H9 (cell line): ENCODE results near the gene ZNF627. TPM values are rescaled to one million over a fixed set of nuclear protein-coding genes. Genes with fewer than 3 reads are reported as not detected.

Experiments
- DNase-seq: peaks from one replicate; pipeline ENCODE4 v3.0.0-alpha.2; 2017
- H2AFZ ChIP-seq: one replicate; pipeline ENCODE4 v1.6.1; 2013; ENCODE audit warnings: mild to moderate bottlenecking, low read length, control low read depth, moderate library complexity
- H2AK5ac ChIP-seq: 2 replicates; pipeline ENCODE4 v1.6.1; 2013; ENCODE audit warnings: low read length, control low read depth, mixed read lengths; ENCODE audit not compliant: insufficient read length
- H2BK120ac ChIP-seq: one replicate; pipeline ENCODE4 v1.6.1; 2013; ENCODE audit warnings: low read depth, mild to moderate bottlenecking, low read length, control low read depth, inconsistent platforms; ENCODE audit not compliant: poor library complexity, severe bottlenecking
- H2BK12ac ChIP-seq: 2 replicates; pipeline ENCODE4 v1.6.1; 2013; ENCODE audit warnings: low read length, control low read depth, mixed read lengths, low read depth; ENCODE audit not compliant: insufficient read length
- H2BK15ac ChIP-seq: 2 replicates; pipeline ENCODE4 v1.6.1; 2013; ENCODE audit warnings: low read depth, low read length, control low read depth
- H2BK20ac ChIP-seq: one replicate; pipeline ENCODE4 v1.6.1; 2013; ENCODE audit warnings: low read depth, mild to moderate bottlenecking, low read length, control low read depth, inconsistent platforms; ENCODE audit not compliant: poor library complexity, severe bottlenecking
- H2BK5ac ChIP-seq: 2 replicates; pipeline ENCODE4 v1.6.1; 2013; ENCODE audit warnings: low read length, control low read depth, mixed read lengths; ENCODE audit not compliant: insufficient read length
- H3K14ac ChIP-seq: 2 replicates; pipeline ENCODE4 v1.6.1; 2013; ENCODE audit warnings: low read length, control low read depth; ENCODE audit not compliant: insufficient read depth
- H3K18ac ChIP-seq: 2 replicates; pipeline ENCODE4 v1.6.1; 2013; ENCODE audit warnings: low read depth, mild to moderate bottlenecking, mixed read lengths, low read length, control low read depth; ENCODE audit not compliant: insufficient read length
- H3K23ac ChIP-seq: 2 replicates; pipeline ENCODE4 v1.6.1; 2013; ENCODE audit warnings: low read length, control low read depth, mixed read lengths, low read depth; ENCODE audit not compliant: insufficient read length
- H3K23me2 ChIP-seq: 2 replicates; pipeline ENCODE4 v1.6.1; 2013; ENCODE audit warnings: low read depth, mild to moderate bottlenecking, mixed read lengths, low read length, control low read depth; ENCODE audit not compliant: insufficient read length, poor library complexity, severe bottlenecking
- H3K27ac ChIP-seq: 2 replicates; pipeline ENCODE4 v1.5.1; 2013; ENCODE audit warnings: low read length, control low read depth, mixed read lengths, low read depth; ENCODE audit not compliant: insufficient read length
- H3K27me3 ChIP-seq: 2 replicates; pipeline ENCODE4 v1.6.1; 2013; ENCODE audit warnings: low read length, control low read depth, inconsistent platforms; ENCODE audit not compliant: insufficient read depth
- H3K4ac ChIP-seq: 2 replicates; pipeline ENCODE4 v1.6.1; 2013; ENCODE audit warnings: low read depth, mild to moderate bottlenecking, control low read depth, inconsistent platforms, low read length, moderate library complexity
- H3K4me1 ChIP-seq: 2 replicates; pipeline ENCODE4 v1.6.1; 2013; ENCODE audit warnings: low read length, control low read depth, inconsistent platforms; ENCODE audit not compliant: insufficient read depth
- H3K4me2 ChIP-seq: 2 replicates; pipeline ENCODE4 v1.6.1; 2013; ENCODE audit warnings: low read length, control low read depth, mixed read lengths; ENCODE audit not compliant: insufficient read length, insufficient read depth
- H3K56ac ChIP-seq: 2 replicates; pipeline ENCODE4 v1.6.1; 2013; ENCODE audit warnings: low read depth, mild to moderate bottlenecking, mixed read lengths, low read length, control low read depth; ENCODE audit not compliant: insufficient read length
- H3K79me1 ChIP-seq: 2 replicates; pipeline ENCODE4 v1.6.1; 2013; ENCODE audit warnings: low read depth, mild to moderate bottlenecking, moderate library complexity, low read length, control low read depth, inconsistent platforms; ENCODE audit not compliant: insufficient read depth, poor library complexity, severe bottlenecking
- H3K79me2 ChIP-seq: 2 replicates; pipeline ENCODE4 v1.6.1; 2013; ENCODE audit warnings: low read length, control low read depth, inconsistent platforms; ENCODE audit not compliant: insufficient read depth
- H3K9ac ChIP-seq: 2 replicates; pipeline ENCODE4 v1.6.1; 2013; ENCODE audit warnings: low read length, control low read depth, mixed read lengths; ENCODE audit not compliant: insufficient read length; ENCODE audit errors: extremely low read depth
- H3K9me3 ChIP-seq: one replicate; pipeline ENCODE4 v1.6.1; 2013; ENCODE audit warnings: low read depth, low read length, inconsistent platforms; ENCODE audit not compliant: control insufficient read depth
- H3T11ph ChIP-seq: one replicate; pipeline ENCODE4 v1.6.1; 2013; ENCODE audit warnings: mild to moderate bottlenecking, low read length, control low read depth, inconsistent platforms
- H4K20me1 ChIP-seq: one replicate; pipeline ENCODE4 v1.6.1; 2013; ENCODE audit not compliant: control insufficient read depth, insufficient read length, insufficient read depth
- H4K5ac ChIP-seq: 2 replicates; pipeline ENCODE4 v1.6.1; 2013; ENCODE audit warnings: low read depth, mild to moderate bottlenecking, mixed read lengths, low read length, control low read depth; ENCODE audit not compliant: insufficient read length
- H4K8ac ChIP-seq: replicated peaks from 2 replicates; pipeline ENCODE4 v1.6.1; 2013; ENCODE audit warnings: low read length, control low read depth, mixed read lengths, low read depth; ENCODE audit not compliant: insufficient read length
- H4K91ac ChIP-seq: 2 replicates; pipeline ENCODE4 v1.6.1; 2013; ENCODE audit warnings: low read depth, mild to moderate bottlenecking, moderate library complexity, mixed read lengths, low read length, control low read depth; ENCODE audit not compliant: insufficient read length
- H3K27ac Mint-ChIP-seq, 3 experiments: 2 replicates in 2 of 3; 3 replicates in 1 of 3; pipeline ENCODE4 v1.8.0; 2020 to 2021; ENCODE audit warnings: mixed read lengths in 3 of 3, mild to moderate bottlenecking in 1 of 3, moderate library complexity in 1 of 3
- H3K27me3 Mint-ChIP-seq: 2 replicates; pipeline ENCODE4 v1.8.0; 2021; ENCODE audit warnings: low read depth, mild to moderate bottlenecking, moderate library complexity, mixed read lengths
- H3K36me3 Mint-ChIP-seq, 3 experiments: 2 replicates in 2 of 3; 3 replicates in 1 of 3; pipeline ENCODE4 v1.8.0; 2020 to 2021; ENCODE audit warnings: low read depth in 3 of 3, mixed read lengths in 3 of 3; ENCODE audit not compliant: insufficient read depth in 1 of 3
- H3K4me1 Mint-ChIP-seq, 2 experiments: 2 replicates each; pipeline ENCODE4 v1.8.0; 2020; ENCODE audit warnings: mixed read lengths in 2 of 2
- H3K4me3 Mint-ChIP-seq, 2 experiments: 2 replicates in 1 of 2; 3 replicates in 1 of 2; pipeline ENCODE4 v1.8.0; 2020 to 2021; ENCODE audit warnings: mild to moderate bottlenecking in 2 of 2, mixed read lengths in 2 of 2, moderate library complexity in 1 of 2
- H3K9me3 Mint-ChIP-seq, 2 experiments: 2 replicates in 1 of 2; 3 replicates in 1 of 2; pipeline ENCODE4 v1.8.0; 2020; ENCODE audit warnings: mild to moderate bottlenecking in 2 of 2, mixed read lengths in 2 of 2, moderate library complexity in 1 of 2
- WGBS: extraction: QIAGEN DNeasy Blood & Tissue Kit; methylation state at CpG from one replicate; pipeline ENCODE4 v1.1.7; 2013; ENCODE audit warnings: missing lambda C conversion rate, low lambda C conversion rate, mixed read lengths; ENCODE audit not compliant: insufficient read length; ENCODE audit errors: extremely low coverage; 5-methylcytosine and 5-hydroxymethylcytosine counted together
- total RNA-seq: library from RNA; stranded (reverse); gene quantifications from 2 replicates; pipeline ENCODE4 v1.2.1, GENCODE V29; 2021
- TF ChIP-seq, protein P1 (sequence below): fragments of 200-600 bp; sonication (generic); conservative IDR thresholded peaks from 3 replicates; pipeline ENCODE4 v1.8.0; 2021; ENCODE audit warnings: antibody characterized with exemption, mild to moderate bottlenecking

ZNF627 gene
- total RNA-seq, 1 experiment from 2014 or later = 12.8 TPM

DNA sequence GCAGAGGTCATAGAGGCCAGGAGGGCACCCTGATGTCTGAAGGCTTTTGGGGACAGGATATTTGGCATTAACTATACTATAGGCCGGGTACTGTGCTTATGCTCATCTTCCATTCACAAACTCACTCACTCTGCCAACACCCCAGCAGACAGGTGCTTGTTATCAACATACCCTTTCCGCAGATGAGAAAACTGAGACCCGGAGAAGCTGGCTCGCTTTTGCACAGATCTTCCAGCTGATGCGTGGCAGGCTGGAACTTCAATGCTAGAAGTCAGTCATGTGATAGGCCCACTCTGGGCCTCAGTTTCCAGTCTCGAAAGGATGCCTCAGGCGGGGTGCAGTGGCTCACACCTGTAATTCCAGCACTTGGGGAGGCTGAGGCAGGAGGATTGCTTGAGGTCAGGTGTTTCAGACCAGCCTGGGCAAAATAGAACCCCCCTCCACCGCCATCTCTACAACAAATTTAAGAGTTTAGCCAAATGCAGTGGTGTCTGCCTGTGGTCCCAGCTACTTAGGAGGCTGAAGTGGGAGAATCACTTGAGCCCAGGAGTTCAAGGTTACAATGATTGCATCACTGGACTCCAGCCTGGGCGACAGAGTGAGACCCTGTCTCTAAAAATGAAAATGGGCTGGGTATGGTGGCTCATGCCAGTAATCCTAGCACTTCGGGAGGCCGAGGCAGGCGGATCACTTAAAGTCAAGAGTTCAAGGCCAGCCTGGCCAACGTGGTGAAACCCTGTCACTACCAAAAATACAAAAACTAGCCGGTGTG, 49.2 kb upstream of the ZNF627 start:
- Histone ChIP-seq H3K56ac (no peak overlapping the region), H3K23me2 (no peaks in the 10 kb centered on the region), H3K4me1 (no peaks in the 10 kb centered on the region), H3T11ph (no peak overlapping the region), H2AFZ (no peak overlapping the region), H3K79me1 (no peaks in the 10 kb centered on the region), H3K9me3 (no peaks in the 10 kb centered on the region), H3K79me2 (no peaks in the 10 kb centered on the region), H3K4ac (no peak overlapping the region), H2AK5ac (no peak overlapping the region), H2BK5ac (no peak overlapping the region), H3K4me2 (no peak overlapping the region), H2BK120ac (no peak overlapping the region), H3K27ac (no peak overlapping the region), H3K23ac (no peak overlapping the region), H3K27me3 (no peaks in the 10 kb centered on the region), H2BK12ac (no peak overlapping the region), H2BK20ac (no peak overlapping the region), H4K8ac (no peak overlapping the region), H4K5ac (no peak overlapping the region), H4K91ac (no peak overlapping the region), H4K20me1 (no peaks in the 10 kb centered on the region), H3K9ac (no peak overlapping the region), H3K18ac (no peak overlapping the region), H2BK15ac (no peak overlapping the region), H3K14ac (no peak overlapping the region)
- no peaks in the 10 kb centered on the region; the same call in 1 of the 2 replicates for H3K27me3 Mint-ChIP-seq
- H3K27ac Mint-ChIP-seq = 0 out of 7 replicates have a peak overlapping the region, but pooled peaks of 1 of the 3 experiments have one; percentile 39
- no peak for DNase-seq
- H3K36me3 Mint-ChIP-seq = peaks cover 2 to 16% (median 5%) of the 10 kb centered on the region in 3 experiments; a peak in 4 of 7 replicates
- H3K4me1 Mint-ChIP-seq = peaks cover 2 to 3% of the 10 kb centered on the region in 2 experiments; a peak in 3 of 4 replicates
- no CpG with 5 or more reads among the region's 14 CpGs for WGBS
- TF ChIP-seq, protein P1, sequence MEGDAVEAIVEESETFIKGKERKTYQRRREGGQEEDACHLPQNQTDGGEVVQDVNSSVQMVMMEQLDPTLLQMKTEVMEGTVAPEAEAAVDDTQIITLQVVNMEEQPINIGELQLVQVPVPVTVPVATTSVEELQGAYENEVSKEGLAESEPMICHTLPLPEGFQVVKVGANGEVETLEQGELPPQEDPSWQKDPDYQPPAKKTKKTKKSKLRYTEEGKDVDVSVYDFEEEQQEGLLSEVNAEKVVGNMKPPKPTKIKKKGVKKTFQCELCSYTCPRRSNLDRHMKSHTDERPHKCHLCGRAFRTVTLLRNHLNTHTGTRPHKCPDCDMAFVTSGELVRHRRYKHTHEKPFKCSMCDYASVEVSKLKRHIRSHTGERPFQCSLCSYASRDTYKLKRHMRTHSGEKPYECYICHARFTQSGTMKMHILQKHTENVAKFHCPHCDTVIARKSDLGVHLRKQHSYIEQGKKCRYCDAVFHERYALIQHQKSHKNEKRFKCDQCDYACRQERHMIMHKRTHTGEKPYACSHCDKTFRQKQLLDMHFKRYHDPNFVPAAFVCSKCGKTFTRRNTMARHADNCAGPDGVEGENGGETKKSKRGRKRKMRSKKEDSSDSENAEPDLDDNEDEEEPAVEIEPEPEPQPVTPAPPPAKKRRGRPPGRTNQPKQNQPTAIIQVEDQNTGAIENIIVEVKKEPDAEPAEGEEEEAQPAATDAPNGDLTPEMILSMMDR = no peak
- H3K9me3 Mint-ChIP-seq = no peaks in the 10 kb centered on the region
- H3K4me3 Mint-ChIP-seq = no peak overlapping the region
